ENCODE results near the gene ASIC4.

The ASIC4 gene

GRCh38 chr2:219543596-219544358 is 29.5 kb downstream of the ASIC4 start, which contains the start of the genes CHPF and TMEM198:
CHPF (minus strand) TSS chr2:219543809; CDS start chr2:219543538, 271 bp downstream.
TMEM198 (plus strand) TSS chr2:219544028; CDS start chr2:219544728, 700 bp downstream.
- Histone ChIP-seq H3K9me3 (ENCODE audit: insufficient read depth, low read length) (no peaks in the 10 kb centered on the region), H3K27me3 (ENCODE audit: insufficient read depth, insufficient read length) (peaks cover 37% of the 10 kb centered on the region), H3K4me1 (ENCODE audit: insufficient read depth, insufficient read length) (peaks cover 16% of the 10 kb centered on the region), H3K36me3 (ENCODE audit: insufficient read depth, insufficient read length, low read length) (peaks cover 46% of the 10 kb centered on the region), H3K4me3 (ENCODE audit: insufficient read length, low read depth) (peak within 1 kb of the TSS; percentile 88), H3K9ac (ENCODE audit: insufficient read length, low read depth) (peak within 1 kb of the TSS; percentile 95)
- no peak for TF ChIP-seq SUZ12 (IDR thresholded peaks at IDR 0.05; ENCODE audit: extremely low read depth, insufficient read depth, insufficient read length)
- no peak for TF ChIP-seq YY1 (IDR thresholded peaks at IDR 0.05; ENCODE audit: insufficient read depth, insufficient read length)
- TF ChIP-seq ZNF274 (IDR thresholded peaks at IDR 0.05; ENCODE audit: low read depth, low read length), result no peak
- DNase-seq (ENCODE audit: low read depth, low spot score), result peak; percentile 99

GRCh38 chr2:219544567-219544966 is 30.3 kb downstream of the ASIC4 start:
- peaks cover 45% of the 10 kb centered on the region for H3K27me3 ChIP-seq (ENCODE audit: insufficient read depth, insufficient read length)
- DNase-seq (ENCODE audit: low read depth, low spot score), result no peak
- peaks cover 46% of the 10 kb centered on the region for H3K36me3 ChIP-seq (ENCODE audit: insufficient read depth, insufficient read length, low read length)
- peaks cover 8% of the 10 kb centered on the region for H3K4me1 ChIP-seq (ENCODE audit: insufficient read depth, insufficient read length)
- no peaks in the 10 kb centered on the region for H3K9me3 ChIP-seq (ENCODE audit: insufficient read depth, low read length)
- TF ChIP-seq YY1 (IDR thresholded peaks at IDR 0.05; ENCODE audit: insufficient read depth, insufficient read length) (no peak), ZNF274 (IDR thresholded peaks at IDR 0.05; ENCODE audit: low read depth, low read length) (no peak), SUZ12 (IDR thresholded peaks at IDR 0.05; ENCODE audit: extremely low read depth, insufficient read depth, insufficient read length) (no peak)
- H3K9ac ChIP-seq (ENCODE audit: insufficient read length, low read depth), result peak overlapping the region; percentile 71
- peak overlapping the region; percentile 88 for H3K4me3 ChIP-seq (ENCODE audit: insufficient read length, low read depth)

GRCh38 chr2:219545295-219545942 is 31.1 kb downstream of the ASIC4 start:
- H3K36me3 ChIP-seq (ENCODE audit: insufficient read depth, insufficient read length, low read length), result peaks cover 43% of the 10 kb centered on the region
- peaks cover 9% of the 10 kb centered on the region for H3K4me1 ChIP-seq (ENCODE audit: insufficient read depth, insufficient read length)
- DNase-seq (ENCODE audit: low read depth, low spot score), result no peak
- no peak overlapping the region for H3K4me3 ChIP-seq (ENCODE audit: insufficient read length, low read depth)
- H3K9ac ChIP-seq (ENCODE audit: insufficient read length, low read depth), result no peak overlapping the region
- H3K9me3 ChIP-seq (ENCODE audit: insufficient read depth, low read length), result no peaks in the 10 kb centered on the region
- H3K27me3 ChIP-seq (ENCODE audit: insufficient read depth, insufficient read length), result peaks cover 53% of the 10 kb centered on the region
- TF ChIP-seq SUZ12 (IDR thresholded peaks at IDR 0.05; ENCODE audit: extremely low read depth, insufficient read depth, insufficient read length), result no peak
- TF ChIP-seq ZNF274 (IDR thresholded peaks at IDR 0.05; ENCODE audit: low read depth, low read length), result no peak
- TF ChIP-seq YY1 (IDR thresholded peaks at IDR 0.05; ENCODE audit: insufficient read depth, insufficient read length), result no peak

- H3K4me3 ChIP-seq (ENCODE audit: insufficient read length, low read depth), result no peak overlapping the region
- H3K9me3 ChIP-seq (ENCODE audit: insufficient read depth, low read length), result no peaks in the 10 kb centered on the region
- no peak overlapping the region for H3K9ac ChIP-seq (ENCODE audit: insufficient read length, low read depth)
- H3K4me1 ChIP-seq (ENCODE audit: insufficient read depth, insufficient read length), result peaks cover 12% of the 10 kb centered on the region
- H3K27me3 ChIP-seq (ENCODE audit: insufficient read depth, insufficient read length), result peaks cover 58% of the 10 kb centered on the region
- DNase-seq (ENCODE audit: low read depth, low spot score), result no peak
- no peak for TF ChIP-seq SUZ12 (IDR thresholded peaks at IDR 0.05; ENCODE audit: extremely low read depth, insufficient read depth, insufficient read length)
- no peak for TF ChIP-seq YY1 (IDR thresholded peaks at IDR 0.05; ENCODE audit: insufficient read depth, insufficient read length)
- TF ChIP-seq ZNF274 (IDR thresholded peaks at IDR 0.05; ENCODE audit: low read depth, low read length), result no peak
- peaks cover 38% of the 10 kb centered on the region for H3K36me3 ChIP-seq (ENCODE audit: insufficient read depth, insufficient read length, low read length)
Observed at GRCh38 chr2:219545943-219546352, 31.7 kb downstream of the ASIC4 start.

- Histone ChIP-seq H3K4me3 (ENCODE audit: insufficient read length, low read depth) (no peak overlapping the region), H3K9ac (ENCODE audit: insufficient read length, low read depth) (no peak overlapping the region), H3K9me3 (ENCODE audit: insufficient read depth, low read length) (no peaks in the 10 kb centered on the region), H3K27me3 (ENCODE audit: insufficient read depth, insufficient read length) (peaks cover 59% of the 10 kb centered on the region), H3K36me3 (ENCODE audit: insufficient read depth, insufficient read length, low read length) (peaks cover 30% of the 10 kb centered on the region), H3K4me1 (ENCODE audit: insufficient read depth, insufficient read length) (peaks cover 9% of the 10 kb centered on the region)
- no peak for DNase-seq (ENCODE audit: low read depth, low spot score)
- TF ChIP-seq YY1 (IDR thresholded peaks at IDR 0.05; ENCODE audit: insufficient read depth, insufficient read length), result no peak
- TF ChIP-seq SUZ12 (IDR thresholded peaks at IDR 0.05; ENCODE audit: extremely low read depth, insufficient read depth, insufficient read length), result no peak
- TF ChIP-seq ZNF274 (IDR thresholded peaks at IDR 0.05; ENCODE audit: low read depth, low read length), result no peak
Observed at GRCh38 chr2:219547621-219548020, 33.3 kb downstream of the ASIC4 start.

GRCh38 chr2:219548990-219549389 is 34.7 kb downstream of the ASIC4 start:
- Histone ChIP-seq H3K4me3 (ENCODE audit: insufficient read length, low read depth) (no peak overlapping the region), H3K9ac (ENCODE audit: insufficient read length, low read depth) (no peak overlapping the region), H3K4me1 (ENCODE audit: insufficient read depth, insufficient read length) (peaks cover 17% of the 10 kb centered on the region), H3K9me3 (ENCODE audit: insufficient read depth, low read length) (no peaks in the 10 kb centered on the region), H3K27me3 (ENCODE audit: insufficient read depth, insufficient read length) (peaks cover 68% of the 10 kb centered on the region), H3K36me3 (ENCODE audit: insufficient read depth, insufficient read length, low read length) (peaks cover 32% of the 10 kb centered on the region)
- TF ChIP-seq ZNF274 (IDR thresholded peaks at IDR 0.05; ENCODE audit: low read depth, low read length), result no peak
- TF ChIP-seq YY1 (IDR thresholded peaks at IDR 0.05; ENCODE audit: insufficient read depth, insufficient read length), result no peak
- no peak for TF ChIP-seq SUZ12 (IDR thresholded peaks at IDR 0.05; ENCODE audit: extremely low read depth, insufficient read depth, insufficient read length)
- no peak for DNase-seq (ENCODE audit: low read depth, low spot score)

- TF ChIP-seq SUZ12 (IDR thresholded peaks at IDR 0.05; ENCODE audit: extremely low read depth, insufficient read depth, insufficient read length) (no peak), YY1 (IDR thresholded peaks at IDR 0.05; ENCODE audit: insufficient read depth, insufficient read length) (no peak), ZNF274 (IDR thresholded peaks at IDR 0.05; ENCODE audit: low read depth, low read length) (no peak)
- Histone ChIP-seq H3K9ac (ENCODE audit: insufficient read length, low read depth) (no peak overlapping the region), H3K4me1 (ENCODE audit: insufficient read depth, insufficient read length) (peaks cover 14% of the 10 kb centered on the region), H3K9me3 (ENCODE audit: insufficient read depth, low read length) (no peaks in the 10 kb centered on the region), H3K27me3 (ENCODE audit: insufficient read depth, insufficient read length) (peaks cover 62% of the 10 kb centered on the region), H3K4me3 (ENCODE audit: insufficient read length, low read depth) (no peak overlapping the region), H3K36me3 (ENCODE audit: insufficient read depth, insufficient read length, low read length) (peaks cover 38% of the 10 kb centered on the region)
- no peak for DNase-seq (ENCODE audit: low read depth, low spot score)
Observed at GRCh38 chr2:219549619-219550018, 35.3 kb downstream of the ASIC4 start.

Measured in NT2/D1 (cell line).